Left ventricle myocardium inferior (tissue), 1 donor: ENCODE results near the gene SLAIN1. TPM values are rescaled to one million over a fixed set of nuclear protein-coding genes. Genes with fewer than 3 reads are reported as not detected.

Experiments used
- DNase-seq: peaks from one replicate; pipeline ENCODE4 v3.0.0-alpha.2; 2020
- H3K27ac ChIP-seq: fragments of 200-600 bp; replicated peaks from 2 replicates; pipeline ENCODE4 v1.8.0; 2021
- H3K27me3 ChIP-seq: fragments of 200-600 bp; 2 replicates; pipeline ENCODE4 v1.8.0; 2021; ENCODE audit warnings: low read depth
- H3K36me3 ChIP-seq: fragments of 200-600 bp; 2 replicates; pipeline ENCODE4 v1.8.0; 2021
- H3K4me1 ChIP-seq: fragments of 200-600 bp; 2 replicates; pipeline ENCODE4 v1.8.0; 2021
- H3K4me3 ChIP-seq: fragments of 200-600 bp; 2 replicates; pipeline ENCODE4 v1.8.0; 2021; ENCODE audit warnings: mild to moderate bottlenecking, moderate library complexity
- H3K9me3 ChIP-seq: fragments of 200-600 bp; replicated peaks from 2 replicates; pipeline ENCODE4 v1.8.0; 2021
- CTCF ChIP-seq: fragments of 200-600 bp; IDR thresholded peaks from 2 replicates; pipeline ENCODE4 v1.8.0; 2021; ENCODE audit warnings: antibody characterized with exemption, mild to moderate bottlenecking, borderline replicate concordance
- intact Hi-C: fragments of 100-400 bp; cut with micrococcal nuclease; formaldehyde crosslinking; loops from one replicate; pipeline ENCODE4 v1.11.0; 2022
- total RNA-seq: library from RNA; stranded (reverse); fragmentation: NEBNext Ultra II Directional; extraction: Animal tissue kit (Norgen Biotek cat#: 25700); gene quantifications from one replicate; pipeline ENCODE4 v1.2.1, GENCODE V29; 2021
- donor health status: DM: no; HTN: yes; CAD: no; lungs with severe emphysema.

Gene SLAIN1
- total RNA-seq, 1 donor from 2014 or later, result 8.0 TPM

GRCh38 chr13:77693449-77693940, 4.0 kb upstream of the SLAIN1 start:
- no peak for TF ChIP-seq CTCF
- Histone ChIP-seq H3K4me3 (no peak overlapping the region), H3K36me3 (no peaks in the 10 kb centered on the region), H3K27ac (no peak overlapping the region), H3K4me1 (peaks cover 23% of the 10 kb centered on the region), H3K27me3 (peaks cover 8% of the 10 kb centered on the region), H3K9me3 (no peaks in the 10 kb centered on the region)
- intact Hi-C loops, result no loop called here
- no peak for DNase-seq

- TF ChIP-seq CTCF, result no peak
- Histone ChIP-seq H3K27me3 (peaks cover 8% of the 10 kb centered on the region), H3K9me3 (no peaks in the 10 kb centered on the region), H3K27ac (peak overlapping the region; percentile 59), H3K4me3 (peak overlapping the region; percentile 80), H3K36me3 (no peaks in the 10 kb centered on the region), H3K4me1 (peaks cover 38% of the 10 kb centered on the region)
- intact Hi-C loops, result no loop called here
- DNase-seq, result no peak
These were observed 1.2 kb upstream of the SLAIN1 start for GRCh38 chr13:77696006-77696878.

GRCh38 chr13:77696879-77697216, 639 bp upstream of the SLAIN1 start:
- H3K9me3 ChIP-seq, result no peaks in the 10 kb centered on the region
- no peaks in the 10 kb centered on the region for H3K36me3 ChIP-seq
- peak overlapping the region; percentile 80 for H3K4me3 ChIP-seq
- peaks cover 38% of the 10 kb centered on the region for H3K4me1 ChIP-seq
- no peak for TF ChIP-seq CTCF
- H3K27ac ChIP-seq, result peak overlapping the region; percentile 59
- no peak for DNase-seq
- intact Hi-C loops, result no loop called here
- H3K27me3 ChIP-seq, result peaks cover 8% of the 10 kb centered on the region

- peak; percentile 19 for DNase-seq
- Histone ChIP-seq H3K27me3 (peaks cover 11% of the 10 kb centered on the region), H3K4me1 (peaks cover 38% of the 10 kb centered on the region), H3K36me3 (no peaks in the 10 kb centered on the region), H3K4me3 (peak overlapping the region; percentile 80), H3K27ac (peak overlapping the region; percentile 19), H3K9me3 (no peaks in the 10 kb centered on the region)
- intact Hi-C loops, result no loop called here
- no peak for TF ChIP-seq CTCF
These were observed 943 bp downstream of the SLAIN1 start for GRCh38 chr13:77698201-77699058.

GRCh38 chr13:77699059-77699680, 1.7 kb downstream of the SLAIN1 start:
- TF ChIP-seq CTCF, result no peak
- no peak overlapping the region for H3K27ac ChIP-seq
- intact Hi-C loops, result no loop called here

More at GRCh38 chr13:77699059-77699680, 1.7 kb downstream of the SLAIN1 start:
- H3K4me3 ChIP-seq, result peak overlapping the region; percentile 80
- peaks cover 38% of the 10 kb centered on the region for H3K4me1 ChIP-seq
- no peaks in the 10 kb centered on the region for H3K9me3 ChIP-seq
- peaks cover 11% of the 10 kb centered on the region for H3K27me3 ChIP-seq
- DNase-seq, result no peak
- no peaks in the 10 kb centered on the region for H3K36me3 ChIP-seq
